GM12878 (cell line): ENCODE results near the gene CENATAC. TPM values are rescaled to one million over a fixed set of nuclear protein-coding genes. Genes with fewer than 3 reads are reported as not detected.
"Not testable (repeated sequence)": the region's sequence is repeated elsewhere in the genome, so short reads cannot be mapped to it uniquely, and the experiment has no call there.

Experiments
- ATAC-seq: fragments of 200-7000 bp; cut with Tn5 transposase; 3 replicates; pipeline ENCODE4 v1.9.1; 2020; ENCODE audit warnings: mild to moderate bottlenecking, moderate library complexity
- BruUV-seq: library from RNA; stranded (reverse); fragments of 400-500 nt; replicated peaks from 2 replicates; lab custom pipeline; 2021; lab: Mats Ljungman, UMichigan
- CTCF ChIA-PET: fragments of 300-600 bp; sonication (Branson Sonifier 250); formaldehyde crosslinking; extraction: SDS; loops from one replicate; lab custom pipeline; 2021; ENCODE audit warnings: inconsistent platforms; lab: Yijun Ruan, JAX
- POLR2A ChIA-PET: fragments of 350-600 bp; formaldehyde crosslinking; extraction: SDS; loops from one replicate; lab custom pipeline; 2021; ENCODE audit warnings: inconsistent platforms; lab: Charles Lee
- RAD21 ChIA-PET: fragments of 300-600 bp; sonication (Branson Sonifier 250); formaldehyde crosslinking; loops from one replicate; lab custom pipeline; 2023; ENCODE audit warnings: antibody characterized with exemption; ENCODE audit not compliant: unreplicated experiment; lab: Charles Lee
- SMC1A ChIA-PET: fragments of 300-600 bp; sonication (Branson Sonifier 250); formaldehyde crosslinking; loops from one replicate; lab custom pipeline; 2023; ENCODE audit not compliant: unreplicated experiment, uncharacterized antibody; lab: Charles Lee
- DNase-seq: peaks from one replicate; pipeline ENCODE4 v3.0.0-alpha.2; 2011; ENCODE audit warnings: low read depth, low spot score
- FAIRE-seq: peaks from 3 replicates; lab custom pipeline; 2011; peaks lifted over from hg19 to GRCh38; lab: Jason Lieb, UNC
- H2AFZ ChIP-seq: 2 replicates; pipeline ENCODE4 v1.6.0; 2011; ENCODE audit warnings: low read depth, low read length, control low read depth; ENCODE audit not compliant: control insufficient read depth
- H3K27ac ChIP-seq: 2 replicates; pipeline ENCODE4 v1.5.1; 2011; ENCODE audit warnings: control low read depth; ENCODE audit not compliant: control insufficient read depth, insufficient read depth
- H3K27me3 ChIP-seq, 2 experiments: replicated peaks in 1 of 2; 2 replicates each; pipeline versions ENCODE4 v1.6.0 to v1.6.1; 2011; ENCODE audit warnings: low read length in 1 of 2; ENCODE audit not compliant: control insufficient read depth in 2 of 2, insufficient read depth in 2 of 2
- H3K36me3 ChIP-seq, 2 experiments: 2 replicates each; pipeline ENCODE4 v1.5.1; 2011; ENCODE audit warnings: low read length in 1 of 2; ENCODE audit not compliant: control insufficient read depth in 2 of 2, insufficient read depth in 2 of 2
- H3K4me1 ChIP-seq: 2 replicates; pipeline ENCODE4 v1.6.1; 2011; ENCODE audit warnings: mild to moderate bottlenecking, low read length, moderate library complexity, mixed read lengths; ENCODE audit not compliant: control insufficient read depth, insufficient read depth
- H3K4me2 ChIP-seq: 2 replicates; pipeline ENCODE4 v1.6.0; 2011; ENCODE audit warnings: control low read depth; ENCODE audit not compliant: control insufficient read depth, insufficient read depth
- H3K4me3 ChIP-seq: fragments of 200-600 bp; sonication (generic); 2 replicates; pipeline ENCODE4 v1.5.1; 2016
- H3K79me2 ChIP-seq: 2 replicates; pipeline ENCODE4 v1.6.0; 2011; ENCODE audit warnings: low read length; ENCODE audit not compliant: control insufficient read depth, insufficient read depth
- H3K9ac ChIP-seq: 2 replicates; pipeline ENCODE4 v1.8.0; 2011; ENCODE audit warnings: low read length, control low read depth, mixed read lengths; ENCODE audit not compliant: control insufficient read depth, insufficient read depth
- H3K9me3 ChIP-seq: replicated peaks from 3 replicates; pipeline ENCODE4 v1.5.1; 2011; ENCODE audit warnings: mild to moderate bottlenecking, low read length; ENCODE audit not compliant: control insufficient read depth, insufficient read depth
- H4K20me1 ChIP-seq: 2 replicates; pipeline ENCODE4 v1.6.0; 2011; ENCODE audit not compliant: control insufficient read depth, insufficient read depth
- CBX3 ChIP-seq: fragments of 200-600 bp; sonication (generic); IDR thresholded peaks from 2 replicates; pipeline ENCODE4 v1.6.1; 2016; ENCODE audit warnings: low read depth, borderline replicate concordance
- IKZF2 ChIP-seq, 2 experiments: fragments of 450-650 bp; IDR thresholded peaks; 2 replicates each; pipeline ENCODE4 v1.6.1; 2017; ENCODE audit warnings: mild to moderate bottlenecking in 2 of 2, moderate library complexity in 2 of 2
- KDM1A ChIP-seq: fragments of 200-600 bp; sonication (generic); IDR thresholded peaks from 2 replicates; pipeline ENCODE4 v1.6.1; 2016; ENCODE audit warnings: borderline replicate concordance
- NFIC ChIP-seq: IDR thresholded peaks from 2 replicates; pipeline ENCODE4 v1.6.1; 2012; ENCODE audit warnings: low read depth, mild to moderate bottlenecking, inconsistent platforms, low read length, moderate library complexity
- NR2C2 ChIP-seq: IDR thresholded peaks from 2 replicates; pipeline ENCODE4 v1.6.1; 2011; ENCODE audit warnings: borderline replicate concordance, low read depth; ENCODE audit not compliant: control insufficient read depth, insufficient read length
- TARDBP ChIP-seq: IDR thresholded peaks from 2 replicates; pipeline ENCODE4 v1.6.1; 2016; ENCODE audit warnings: borderline replicate concordance
- WGBS: methylation state at CpG from one replicate; pipeline ENCODE4 v1.1.6; 2016; ENCODE audit warnings: low lambda C conversion rate; ENCODE audit not compliant: insufficient replicate concordance, insufficient coverage; ENCODE audit errors: missing lambda C conversion rate; 5-methylcytosine and 5-hydroxymethylcytosine counted together
- in situ Hi-C: fragments of 300-500 bp; cut with MboI; formaldehyde crosslinking; loops from 9 replicates; pipeline ENCODE4 v1.14.3; 2018; ENCODE audit warnings: mixed read lengths
- intact Hi-C: fragments of 100-400 bp; cut with micrococcal nuclease; formaldehyde crosslinking; loops from one replicate; pipeline ENCODE4 v1.14.2; 2022; ENCODE audit not compliant: unreplicated experiment
- polyA plus RNA-seq, 11 experiments: library from polyadenylated mRNA; depleted of rRNA in 4 of 11; unstranded in 6 of 11; stranded (reverse) in 5 of 11; fragments of >200 nt; fragmentation: Nextera tagmentation in 4 of 11; fragmentation: Illumina TruSeq in 1 of 11; extraction: Ambion mirVana in 4 of 11; extraction: Trizol in 1 of 11; gene quantifications; 1 replicate in 1 of 11; 2 replicates in 10 of 11; pipeline versions ENCODE4 v1.2.1 to v1.2.3, GENCODE V29; 2011 to 2016; ENCODE audit warnings: inconsistent platforms in 2 of 11, missing spikeins in 2 of 11, low read depth in 1 of 11
- total RNA-seq, 4 experiments: library from RNA; depleted of rRNA in 3 of 4; stranded (reverse); fragments of >200 nt in 3 of 4; fragmentation: Illumina TruSeq in 1 of 4; extraction: Trizol in 1 of 4; gene quantifications; 2 replicates each; pipeline versions ENCODE4 v1.2.1 to v1.2.3, GENCODE V29; 2013 to 2021
- TF ChIP-seq, protein P1 (sequence below): fragments of 450-650 bp; IDR thresholded peaks from 2 replicates; pipeline ENCODE4 v1.6.1; 2017; ENCODE audit warnings: mild to moderate bottlenecking, moderate library complexity
- TF ChIP-seq, protein P2 (sequence below): IDR thresholded peaks from 2 replicates; pipeline ENCODE4 v1.6.1; 2011; ENCODE audit warnings: low read depth, mild to moderate bottlenecking, low read length, moderate library complexity, borderline replicate concordance; ENCODE audit errors: extremely low read depth

The CENATAC gene
- total and polyA plus RNA-seq, 10 of the 15 experiments (the other 5 are each of a cell fraction or from before 2014, with no cell fraction given) = 4.8 to 37.1 (median 24.1) TPM

DNA sequence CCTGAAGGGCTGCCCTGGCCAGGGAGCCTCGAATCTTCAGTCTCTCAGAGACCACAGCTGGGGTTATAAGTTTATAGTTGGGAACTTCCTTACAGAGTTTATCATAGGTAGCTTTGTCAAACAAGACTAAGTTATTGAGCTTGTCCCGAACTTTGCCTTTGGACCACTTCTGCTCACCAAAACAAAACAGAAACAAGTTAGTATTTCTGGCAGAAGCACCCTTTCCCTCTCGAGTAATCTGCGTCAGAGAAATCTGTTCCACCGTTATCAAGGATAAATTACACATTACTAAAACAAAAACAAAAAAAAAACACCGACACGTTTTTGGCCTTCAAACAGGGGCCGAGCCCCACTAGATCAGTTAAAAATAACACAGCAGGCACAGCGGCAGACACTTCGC, 19.4 kb downstream of the CENATAC start:
- H3K4me1 ChIP-seq, H3K27me3 ChIP-seq, ATAC-seq, FAIRE-seq, DNase-seq, H2AFZ ChIP-seq, H4K20me1 ChIP-seq, H3K9me3 ChIP-seq, BruUV-seq, RAD21 ChIA-PET, in situ Hi-C loops: not testable (repeated sequence)
- Histone ChIP-seq H3K36me3 (peaks cover 13 to 28% of the 10 kb centered on the region in 2 experiments), H3K79me2 (peaks cover 53% of the 10 kb centered on the region), H3K27ac (peak overlapping the region; percentile 82), H3K4me3 (peak overlapping the region; percentile 96), H3K4me2 (peak overlapping the region; percentile 91), H3K9ac (peak overlapping the region; percentile 87)
- 2% methylated on average over 10 of the region's 10 CpGs for WGBS
- SMC1A ChIA-PET = interaction anchor here (1.4 to 6.4 kb wide), 3 partner anchors 12 to 67 kb away, joined by 3 to 40 read pairs (median 26); partner anchors contain the start of genes CENATAC, HMBS and SLC37A4
- CTCF ChIA-PET = interaction anchor here (1.0 kb wide), 1 partner anchor 189 kb away, joined by 3 read pairs; the partner anchor contains the start of gene CBL
- POLR2A ChIA-PET = interaction anchor here (0.6 to 2.6 kb wide), 10 partner anchors 10 to 187 kb away, joined by 3 to 13 read pairs (median 4); partner anchors contain the start of genes CENATAC and VPS11
- intact Hi-C loops = loop anchor here (5.0 kb wide), 1 partner anchor 85 kb away; the partner anchor contains the start of gene DPAGT1

DNA sequence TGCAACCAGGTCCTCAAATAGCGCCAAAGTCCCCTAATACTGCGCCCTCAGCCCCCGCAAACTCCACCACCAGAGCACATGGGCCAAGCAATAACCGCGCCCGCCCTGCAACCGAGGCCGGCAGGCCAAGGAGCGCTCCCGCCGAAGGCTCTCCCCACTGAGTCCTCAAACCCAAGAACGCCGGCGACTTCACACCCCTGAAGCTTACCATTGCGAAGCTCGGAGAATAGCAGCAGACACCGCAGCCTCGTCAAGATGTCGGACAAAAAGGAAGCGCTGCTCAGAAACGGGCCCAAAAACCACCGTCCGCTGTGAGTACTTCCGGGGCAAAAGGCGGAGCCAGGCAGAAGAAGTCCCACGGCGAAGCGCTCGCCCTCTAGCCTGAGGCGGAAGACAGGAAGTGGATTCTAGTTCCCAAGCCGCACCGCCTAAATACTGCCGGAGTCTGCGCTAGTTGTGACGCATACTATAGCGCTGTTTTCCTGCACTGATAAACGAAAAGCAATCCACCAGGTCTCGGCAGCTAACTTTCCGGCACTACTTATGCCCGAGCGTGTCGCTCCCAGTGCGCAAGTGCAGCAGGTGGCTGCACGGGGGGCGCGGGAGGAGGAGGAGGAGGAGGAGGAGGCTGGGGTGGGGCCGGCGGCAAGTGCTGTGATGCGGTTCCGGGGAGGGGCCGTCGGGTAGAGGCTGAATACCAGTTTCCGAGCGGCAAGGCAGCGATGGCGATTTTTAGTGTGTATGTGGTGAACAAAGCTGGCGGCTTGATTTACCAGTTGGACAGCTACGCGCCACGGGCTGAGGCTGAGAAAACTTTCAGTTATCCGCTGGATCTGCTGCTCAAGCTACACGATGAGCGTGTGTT, 20.4 kb downstream of the CENATAC start, which contains the start of the genes RPS25 and TRAPPC4:
Gene RPS25, minus strand, starts transcription at position 270 of the 865 bp plus-strand sequence. Its CDS starts 59 bp downstream, at position 211.
Gene TRAPPC4, plus strand, starts transcription at position 693 of the 865 bp plus-strand sequence. Its CDS starts 30 bp downstream, at position 723.
- peaks cover 11 to 23% of the 10 kb centered on the region in 2 experiments for H3K36me3 ChIP-seq
- H3K4me2 ChIP-seq = peak within 1 kb of the TSS; percentile 92
- H3K9me3 ChIP-seq = no peaks in the 10 kb centered on the region; the same call in 2 of the 3 replicates
- H3K27ac ChIP-seq = peak within 1 kb of the TSS; percentile 82
- H3K4me1 ChIP-seq = no peaks in the 10 kb centered on the region; the same call in 1 of the 2 replicates
- POLR2A ChIA-PET = interaction anchor here (0.6 to 2.6 kb wide), 15 partner anchors 10 to 232 kb away, joined by 3 to 13 read pairs (median 5); partner anchors contain the start of genes C2CD2L, CENATAC, HMBS and SLC37A4
- no TSS peak for BruUV-seq
- peak within 1 kb of the TSS; percentile 96 for H3K4me3 ChIP-seq
- SMC1A ChIA-PET = interaction anchor here (0.6 to 6.4 kb wide), 9 partner anchors 11 to 88 kb away, joined by 3 to 40 read pairs (median 4); partner anchors contain the start of genes CENATAC, HMBS, SLC37A4 and VPS11
- peak; percentile 92 for FAIRE-seq
- H2AFZ ChIP-seq = peak within 1 kb of the TSS; percentile 96
- peak within 1 kb of the TSS; percentile 87 for H3K9ac ChIP-seq
- no peaks in the 10 kb centered on the region for H4K20me1 ChIP-seq
- intact Hi-C loops = loop anchor here (2.0 to 5.0 kb wide), 2 partner anchors 38 to 84 kb away; partner anchors contain the start of genes DPAGT1 and HYOU1
- CTCF ChIA-PET = interaction anchor here (0.9 to 3.2 kb wide), 7 partner anchors 12 to 320 kb away, joined by 3 to 16 read pairs (median 4); partner anchors contain the start of genes HYOU1 and VPS11
- RAD21 ChIA-PET = interaction anchor here (0.7 to 1.6 kb wide), 3 partner anchors 21 to 995 kb away, joined by 3 to 5 read pairs (median 3); partner anchors contain the start of gene CENATAC
- WGBS = 1% methylated on average over 63 of the region's 63 CpGs
- in situ Hi-C loops = no loop called here
- peaks cover 53% of the 10 kb centered on the region for H3K79me2 ChIP-seq
- peak; percentile 92 for ATAC-seq
- no peaks in the 10 kb centered on the region for H3K27me3 ChIP-seq
- peak; percentile 92 for DNase-seq
- TF ChIP-seq NR2C2 (peak; percentile 96), NFIC (no peak), KDM1A (no peak), CBX3 (no peak), TARDBP (no peak), IKZF2 (IDR thresholded peaks at IDR 0.05) (peak in 1 of 2 experiments; percentile 41; a peak in 1 of 4 replicates)
- TF ChIP-seq, protein P1, sequence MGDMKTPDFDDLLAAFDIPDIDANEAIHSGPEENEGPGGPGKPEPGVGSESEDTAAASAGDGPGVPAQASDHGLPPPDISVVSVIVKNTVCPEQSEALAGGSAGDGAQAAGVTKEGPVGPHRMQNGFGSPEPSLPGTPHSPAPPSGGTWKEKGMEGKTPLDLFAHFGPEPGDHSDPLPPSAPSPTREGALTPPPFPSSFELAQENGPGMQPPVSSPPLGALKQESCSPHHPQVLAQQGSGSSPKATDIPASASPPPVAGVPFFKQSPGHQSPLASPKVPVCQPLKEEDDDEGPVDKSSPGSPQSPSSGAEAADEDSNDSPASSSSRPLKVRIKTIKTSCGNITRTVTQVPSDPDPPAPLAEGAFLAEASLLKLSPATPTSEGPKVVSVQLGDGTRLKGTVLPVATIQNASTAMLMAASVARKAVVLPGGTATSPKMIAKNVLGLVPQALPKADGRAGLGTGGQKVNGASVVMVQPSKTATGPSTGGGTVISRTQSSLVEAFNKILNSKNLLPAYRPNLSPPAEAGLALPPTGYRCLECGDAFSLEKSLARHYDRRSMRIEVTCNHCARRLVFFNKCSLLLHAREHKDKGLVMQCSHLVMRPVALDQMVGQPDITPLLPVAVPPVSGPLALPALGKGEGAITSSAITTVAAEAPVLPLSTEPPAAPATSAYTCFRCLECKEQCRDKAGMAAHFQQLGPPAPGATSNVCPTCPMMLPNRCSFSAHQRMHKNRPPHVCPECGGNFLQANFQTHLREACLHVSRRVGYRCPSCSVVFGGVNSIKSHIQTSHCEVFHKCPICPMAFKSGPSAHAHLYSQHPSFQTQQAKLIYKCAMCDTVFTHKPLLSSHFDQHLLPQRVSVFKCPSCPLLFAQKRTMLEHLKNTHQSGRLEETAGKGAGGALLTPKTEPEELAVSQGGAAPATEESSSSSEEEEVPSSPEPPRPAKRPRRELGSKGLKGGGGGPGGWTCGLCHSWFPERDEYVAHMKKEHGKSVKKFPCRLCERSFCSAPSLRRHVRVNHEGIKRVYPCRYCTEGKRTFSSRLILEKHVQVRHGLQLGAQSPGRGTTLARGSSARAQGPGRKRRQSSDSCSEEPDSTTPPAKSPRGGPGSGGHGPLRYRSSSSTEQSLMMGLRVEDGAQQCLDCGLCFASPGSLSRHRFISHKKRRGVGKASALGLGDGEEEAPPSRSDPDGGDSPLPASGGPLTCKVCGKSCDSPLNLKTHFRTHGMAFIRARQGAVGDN = peak; percentile 69
- TF ChIP-seq, protein P2, sequence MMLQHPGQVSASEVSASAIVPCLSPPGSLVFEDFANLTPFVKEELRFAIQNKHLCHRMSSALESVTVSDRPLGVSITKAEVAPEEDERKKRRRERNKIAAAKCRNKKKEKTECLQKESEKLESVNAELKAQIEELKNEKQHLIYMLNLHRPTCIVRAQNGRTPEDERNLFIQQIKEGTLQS = no peak
